Ectodermal cell (in vitro differentiated cells): ENCODE measurements around the gene MIEN1.

Experiments used
- H3K27ac ChIP-seq: 2 replicates; pipeline ENCODE4 v1.7.0; 2013; ENCODE audit warnings: mild to moderate bottlenecking, low read depth, low read length; ENCODE audit not compliant: insufficient read depth, poor library complexity, severe bottlenecking
- H3K27me3 ChIP-seq: 2 replicates; pipeline ENCODE4 v1.7.0; 2013; ENCODE audit warnings: mild to moderate bottlenecking, low read length; ENCODE audit not compliant: insufficient read depth, control insufficient read depth, poor library complexity, severe bottlenecking
- H3K36me3 ChIP-seq: one replicate; pipeline ENCODE4 v1.7.0; 2013; ENCODE audit warnings: low read length; ENCODE audit not compliant: control insufficient read depth, insufficient read depth
- H3K4me1 ChIP-seq: one replicate; pipeline ENCODE4 v1.7.0; 2013; ENCODE audit warnings: low read length; ENCODE audit not compliant: control insufficient read depth, insufficient read depth
- H3K4me3 ChIP-seq: 2 replicates; pipeline ENCODE4 v1.7.0; 2013; ENCODE audit warnings: low read depth, low read length, control low read depth; ENCODE audit not compliant: insufficient read depth
- H3K9me3 ChIP-seq: 2 replicates; pipeline ENCODE4 v1.7.0; 2013; ENCODE audit warnings: mild to moderate bottlenecking, low read length, moderate library complexity; ENCODE audit not compliant: control insufficient read depth
- whole genome bisulfite sequencing, 2 experiments: methylation state at CpG; one replicate each; pipeline ENCODE4 v1.1.7; 2013; ENCODE audit warnings: missing lambda C conversion rate in 2 of 2; 5-methylcytosine and 5-hydroxymethylcytosine counted together

MIEN1 gene

DNA sequence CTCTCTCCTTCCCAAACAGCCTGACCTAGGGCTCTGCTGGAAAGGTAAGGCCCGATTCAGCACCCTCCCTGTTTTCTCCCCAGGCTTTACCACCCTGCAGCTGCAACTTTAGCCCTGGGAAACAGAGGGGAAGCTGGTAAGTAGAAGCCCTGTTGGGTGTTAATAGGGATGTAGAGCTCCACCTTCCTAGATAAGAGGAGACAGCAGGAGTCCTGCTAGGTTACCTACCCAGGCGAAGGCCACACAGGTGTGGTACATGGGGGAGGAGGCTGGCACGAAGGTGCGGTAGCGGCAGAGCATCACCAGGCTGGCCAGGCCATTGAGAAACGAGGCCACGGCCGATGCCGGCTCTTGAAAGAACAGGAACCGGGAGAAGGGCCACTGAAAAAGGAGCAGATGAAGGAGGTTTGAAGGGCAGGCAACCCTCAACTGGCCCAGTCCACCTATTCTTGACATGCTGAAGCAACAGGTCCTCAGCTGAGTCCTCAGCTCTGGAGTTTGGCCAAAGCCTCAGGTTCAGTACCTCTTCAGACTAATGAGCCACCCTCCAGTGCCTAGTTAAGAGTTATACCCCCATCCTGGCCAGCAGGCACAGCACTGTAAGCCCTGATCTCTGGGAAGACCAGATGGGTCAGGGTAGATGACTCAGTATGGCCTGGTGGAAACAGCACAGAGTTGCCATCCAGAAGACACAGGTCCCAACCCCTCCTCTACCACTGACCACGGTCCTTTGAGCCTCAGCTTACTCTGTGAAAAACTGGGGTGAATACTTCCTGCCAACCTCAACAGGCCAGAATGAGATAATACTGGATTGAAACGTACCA lies 45.8 kb downstream of the MIEN1 start:
- H3K9me3 ChIP-seq = no peaks in the 10 kb centered on the region
- no peaks in the 10 kb centered on the region for H3K36me3 ChIP-seq
- no peak overlapping the region for H3K4me3 ChIP-seq
- H3K27ac ChIP-seq = no peak overlapping the region
- peaks cover 10% of the 10 kb centered on the region for H3K4me1 ChIP-seq
- H3K27me3 ChIP-seq = no peaks in the 10 kb centered on the region
- WGBS, 2 experiments = 92 to 94% methylated on average over 12 of the region's 12 CpGs

DNA sequence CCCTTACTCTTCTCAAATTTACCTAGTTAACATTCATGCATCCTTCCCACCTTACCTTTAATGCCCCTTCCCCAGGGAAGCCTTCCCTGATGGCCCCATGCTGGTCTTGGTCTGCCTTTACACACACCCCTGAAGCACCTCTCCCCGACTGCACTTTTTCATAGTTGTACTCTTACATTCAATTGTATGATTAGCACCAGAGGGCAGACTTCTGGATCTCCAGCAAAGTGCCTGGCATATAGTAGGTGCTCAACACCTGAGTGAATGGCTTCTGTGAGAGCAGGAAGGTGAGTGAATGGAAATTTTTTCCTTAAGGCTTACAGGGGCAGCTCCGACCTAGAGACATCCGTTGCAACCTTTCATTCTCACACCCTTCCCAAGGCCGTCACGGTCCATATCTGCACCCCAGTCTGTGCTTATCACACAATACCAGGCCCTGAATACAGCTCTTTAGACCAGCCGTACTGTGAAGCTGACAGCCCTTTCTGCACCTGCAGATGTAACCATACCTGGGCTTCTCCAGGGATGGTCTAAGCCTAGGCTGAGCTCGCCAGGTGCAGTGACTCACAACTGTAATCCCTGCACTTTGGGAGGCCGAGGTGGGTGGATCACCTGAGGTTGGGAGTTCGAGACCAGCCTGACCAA lies 46.9 kb downstream of the MIEN1 start:
- H3K27ac ChIP-seq = no peak overlapping the region
- 90 to 92% methylated on average over 9 of the region's 9 CpGs for WGBS, 2 experiments
- peaks cover 2% of the 10 kb centered on the region for H3K4me1 ChIP-seq
- no peak overlapping the region for H3K4me3 ChIP-seq
- H3K9me3 ChIP-seq = no peaks in the 10 kb centered on the region
- H3K27me3 ChIP-seq = no peaks in the 10 kb centered on the region
- H3K36me3 ChIP-seq = no peaks in the 10 kb centered on the region

DNA sequence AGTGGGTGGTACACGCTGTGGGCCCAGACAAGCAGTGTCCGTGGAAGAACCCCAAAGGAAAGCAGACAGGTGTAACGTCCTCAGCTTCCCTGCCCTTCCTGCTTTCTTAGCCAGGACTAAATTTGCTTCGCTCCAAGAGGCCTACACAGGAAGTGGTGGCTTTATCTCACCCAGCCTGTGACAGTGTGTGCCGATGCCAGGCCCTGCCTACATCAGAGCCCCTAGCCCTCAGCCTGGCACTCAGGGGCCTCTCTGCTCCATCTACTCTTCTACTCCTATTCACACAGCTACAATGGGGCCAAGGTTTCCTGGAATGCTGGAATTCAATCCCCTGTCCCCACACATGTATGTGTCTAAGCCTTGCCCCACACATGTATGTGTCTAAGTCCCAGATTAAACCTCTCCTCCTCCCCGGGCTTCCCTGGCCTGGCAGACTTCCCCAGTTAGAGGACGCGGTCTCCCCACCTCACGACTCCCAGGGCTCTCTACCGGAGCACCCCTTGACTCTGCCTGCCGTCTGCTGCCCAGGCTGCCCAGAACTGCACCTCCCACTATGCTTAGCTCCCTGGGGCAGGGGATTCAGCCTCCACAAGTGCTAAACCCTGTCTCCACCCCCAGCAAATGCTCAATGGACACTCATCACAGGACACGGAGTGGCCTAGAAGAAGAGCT lies 50.7 kb downstream of the MIEN1 start:
- 84 to 86% methylated on average over 12 of the region's 12 CpGs for WGBS, 2 experiments

More for the DNA sequence above, 50.7 kb downstream of the MIEN1 start:
- no peaks in the 10 kb centered on the region for H3K4me1 ChIP-seq
- H3K27ac ChIP-seq = no peak overlapping the region
- H3K36me3 ChIP-seq = no peaks in the 10 kb centered on the region
- H3K9me3 ChIP-seq = no peaks in the 10 kb centered on the region
- no peaks in the 10 kb centered on the region for H3K27me3 ChIP-seq
- no peak overlapping the region for H3K4me3 ChIP-seq
